MM.1S (cell line): Measurements from ENCODE around the gene SSBP1.
"Not testable (repeated sequence)": the region's sequence is repeated elsewhere in the genome, so short reads cannot be mapped to it uniquely, and the experiment has no call there.

Experiments used
- DNase-seq: peaks from one replicate; pipeline ENCODE4 v3.0.0-alpha.2; 2015
- H2AFZ ChIP-seq: fragments of 300-600 bp; sonication (generic); 2 replicates; pipeline ENCODE4 v1.6.0; 2016; ENCODE audit warnings: antibody characterized with exemption, low read length
- H3F3A ChIP-seq: fragments of 300-600 bp; sonication (generic); 2 replicates; pipeline ENCODE4 v1.6.1; 2016; ENCODE audit warnings: mild to moderate bottlenecking, antibody characterized with exemption, low read length, moderate library complexity, mixed read lengths; ENCODE audit not compliant: insufficient read depth
- H3K27ac ChIP-seq: fragments of 300-600 bp; sonication (generic); 2 replicates; pipeline ENCODE4 v1.5.1; 2016; ENCODE audit warnings: mild to moderate bottlenecking, low read length
- H3K27me3 ChIP-seq: fragments of 300-600 bp; sonication (generic); replicated peaks from 2 replicates; pipeline ENCODE4 v1.6.0; 2016; ENCODE audit warnings: low read length; ENCODE audit not compliant: insufficient read depth
- H3K36me3 ChIP-seq: fragments of 300-600 bp; sonication (generic); replicated peaks from 2 replicates; pipeline ENCODE4 v1.6.1; 2016; ENCODE audit warnings: mild to moderate bottlenecking, low read length, mixed read lengths; ENCODE audit not compliant: insufficient read depth
- H3K4me1 ChIP-seq: fragments of 300-600 bp; sonication (generic); 2 replicates; pipeline ENCODE4 v1.6.1; 2016; ENCODE audit warnings: low read length, mixed read lengths
- H3K4me2 ChIP-seq: fragments of 300-600 bp; sonication (generic); 2 replicates; pipeline ENCODE4 v1.6.0; 2016; ENCODE audit warnings: low read depth, low read length
- H3K4me3 ChIP-seq: fragments of 300-600 bp; sonication (generic); 2 replicates; pipeline ENCODE4 v1.5.1; 2016; ENCODE audit warnings: low read length, mixed read lengths
- H3K79me2 ChIP-seq: fragments of 300-600 bp; sonication (generic); 2 replicates; pipeline ENCODE4 v1.6.1; 2016; ENCODE audit warnings: mixed run types, low read length, mixed read lengths
- H3K9ac ChIP-seq: fragments of 300-600 bp; sonication (generic); 2 replicates; pipeline ENCODE4 v1.6.1; 2016; ENCODE audit warnings: low read length, mixed read lengths
- H3K9me2 ChIP-seq: fragments of 300-600 bp; sonication (generic); replicated peaks from 2 replicates; pipeline ENCODE4 v1.6.1; 2016; ENCODE audit warnings: mild to moderate bottlenecking, low read length, mixed read lengths; ENCODE audit not compliant: insufficient read depth
- H3K9me3 ChIP-seq: fragments of 300-600 bp; sonication (generic); replicated peaks from 2 replicates; pipeline ENCODE4 v1.6.1; 2016; ENCODE audit warnings: mild to moderate bottlenecking, low read length, mixed read lengths; ENCODE audit not compliant: insufficient read depth
- H4K20me1 ChIP-seq: fragments of 300-600 bp; sonication (generic); 2 replicates; pipeline ENCODE4 v1.6.1; 2016; ENCODE audit warnings: mild to moderate bottlenecking, low read length, moderate library complexity, mixed read lengths; ENCODE audit not compliant: insufficient read depth
- CTCF ChIP-seq: fragments of 300-600 bp; sonication (generic); IDR thresholded peaks from 2 replicates; pipeline ENCODE4 v1.5.1; 2016; ENCODE audit warnings: antibody characterized with exemption, low read length, mixed read lengths
- EZH2 ChIP-seq: fragments of 300-600 bp; sonication (generic); optimal IDR thresholded peaks from 2 replicates; pipeline ENCODE3; 2017; ENCODE audit warnings: low read depth, mild to moderate bottlenecking, antibody characterized with exemption, low read length, mixed read lengths
- EZH2phosphoT487 ChIP-seq: fragments of 300-600 bp; sonication (generic); IDR thresholded peaks from 2 replicates; pipeline ENCODE4 v1.6.1; 2018; ENCODE audit warnings: antibody characterized with exemption, low read length

SSBP1 gene

GRCh38 chr7:141742229-141742628 lies 4.1 kb downstream of the SSBP1 start:
- peaks cover 6% of the 10 kb centered on the region for H3F3A ChIP-seq
- H3K79me2 ChIP-seq, result peaks cover 50% of the 10 kb centered on the region
- H2AFZ ChIP-seq, result no peak overlapping the region
- H3K36me3 ChIP-seq, result peaks cover 19% of the 10 kb centered on the region; the same call in 1 of the 2 replicates
- H3K4me1 ChIP-seq, result peaks cover 10% of the 10 kb centered on the region
- DNase-seq, result no peak
- H3K4me2 ChIP-seq, result no peak overlapping the region
- no peaks in the 10 kb centered on the region for H3K9me2 ChIP-seq
- TF ChIP-seq EZH2phosphoT487, result no peak
- TF ChIP-seq CTCF, result no peak
- no peak for TF ChIP-seq EZH2
- no peaks in the 10 kb centered on the region for H3K9me3 ChIP-seq
- no peak overlapping the region for H3K27ac ChIP-seq
- H3K4me3 ChIP-seq, result no peak overlapping the region
- H3K9ac ChIP-seq, result no peak overlapping the region
- no peaks in the 10 kb centered on the region for H3K27me3 ChIP-seq
- H4K20me1 ChIP-seq, result no peaks in the 10 kb centered on the region

- no peaks in the 10 kb centered on the region for H4K20me1 ChIP-seq
- TF ChIP-seq CTCF (no peak), EZH2phosphoT487 (no peak), EZH2 (no peak)
Observed at GRCh38 chr7:141744131-141744530, 6.0 kb downstream of the SSBP1 start.

GRCh38 chr7:141748396-141748795 lies 10.2 kb downstream of the SSBP1 start:
- no peaks in the 10 kb centered on the region; the same call in 1 of the 2 replicates for H3F3A ChIP-seq
- H3K9me3 ChIP-seq, result no peaks in the 10 kb centered on the region
- no peak overlapping the region for H3K27ac ChIP-seq
- no peak for DNase-seq
- H3K9me2 ChIP-seq, result no peaks in the 10 kb centered on the region
- no peak overlapping the region for H3K4me3 ChIP-seq
- H3K79me2 ChIP-seq, result 0 out of 2 replicates have a peak, but pooled peaks cover 5% of the 10 kb centered on the region
- H2AFZ ChIP-seq, result no peak overlapping the region
- H3K36me3 ChIP-seq, result peaks cover 51% of the 10 kb centered on the region
- TF ChIP-seq CTCF (no peak), EZH2phosphoT487 (no peak), EZH2 (no peak)
- H3K27me3 ChIP-seq, result no peaks in the 10 kb centered on the region
- H3K9ac ChIP-seq, result no peak overlapping the region
- H3K4me1 ChIP-seq, result no peaks in the 10 kb centered on the region
- no peak overlapping the region for H3K4me2 ChIP-seq
- H4K20me1 ChIP-seq, result no peaks in the 10 kb centered on the region

More at GRCh38 chr7:141744131-141744530, 6.0 kb downstream of the SSBP1 start:
- no peak for DNase-seq
- Histone ChIP-seq H3K4me2 (no peak overlapping the region), H3K36me3 (peaks cover 30% of the 10 kb centered on the region; the same call in 1 of the 2 replicates), H3K9me3 (no peaks in the 10 kb centered on the region), H3K27ac (no peak overlapping the region), H3F3A (no peaks in the 10 kb centered on the region; the same call in 1 of the 2 replicates), H3K9ac (no peak overlapping the region), H3K27me3 (no peaks in the 10 kb centered on the region), H2AFZ (no peak overlapping the region), H3K4me1 (peaks cover 6% of the 10 kb centered on the region), H3K4me3 (no peak overlapping the region), H3K79me2 (peaks cover 40% of the 10 kb centered on the region), H3K9me2 (no peaks in the 10 kb centered on the region)

GRCh38 chr7:141751904-141752303 lies 13.7 kb downstream of the SSBP1 start:
- not testable (repeated sequence) for H2AFZ ChIP-seq, H3K9ac ChIP-seq, H3K9me2 ChIP-seq, H3K4me1 ChIP-seq, H3K9me3 ChIP-seq, H3K4me3 ChIP-seq, H4K20me1 ChIP-seq, H3K79me2 ChIP-seq, H3K4me2 ChIP-seq, H3K27me3 ChIP-seq, H3K27ac ChIP-seq, H3F3A ChIP-seq
- DNase-seq, result peak; percentile 12
- peaks cover 35% of the 10 kb centered on the region for H3K36me3 ChIP-seq
